ENCODE data around the gene KCNH8. TPM values are rescaled to one million over a fixed set of nuclear protein-coding genes. Genes with fewer than 3 reads are reported as not detected.

The KCNH8 gene
- total RNA-seq, 1 experiment from 2014 or later, result 3.7 TPM

- Histone ChIP-seq H3K23me2 (ENCODE audit: insufficient read length, low read depth, low read length, poor library complexity, severe bottlenecking) (peaks cover under 1% of the 10 kb centered on the region), H3K27ac (ENCODE audit: insufficient read length, low read depth, low read length) (peak overlapping the region; percentile 66), H2BK120ac (ENCODE audit: low read depth, low read length, poor library complexity, severe bottlenecking) (no peak overlapping the region), H4K5ac (ENCODE audit: insufficient read length, low read depth, low read length) (no peak overlapping the region), H3K14ac (ENCODE audit: insufficient read depth, low read length) (no peak overlapping the region), H4K91ac (ENCODE audit: insufficient read length, low read depth, low read length) (no peak overlapping the region), H3K4me2 (ENCODE audit: insufficient read depth, insufficient read length, low read length) (peak overlapping the region; percentile 6), H3K27me3 (ENCODE audit: insufficient read depth, low read length) (no peaks in the 10 kb centered on the region), H3T11ph (ENCODE audit: low read length) (no peak overlapping the region), H2BK20ac (ENCODE audit: low read depth, low read length, poor library complexity, severe bottlenecking) (no peak overlapping the region), H2AK5ac (ENCODE audit: insufficient read length, low read length) (no peak overlapping the region), H3K4ac (ENCODE audit: low read depth, low read length) (no peak overlapping the region), H2BK5ac (ENCODE audit: insufficient read length, low read length) (no peak overlapping the region), H2BK12ac (ENCODE audit: insufficient read length, low read depth, low read length) (no peak overlapping the region), H3K79me1 (ENCODE audit: insufficient read depth, low read depth, low read length, poor library complexity, severe bottlenecking) (no peaks in the 10 kb centered on the region), H3K79me2 (ENCODE audit: insufficient read depth, low read length) (no peaks in the 10 kb centered on the region), H2AFZ (ENCODE audit: low read length) (no peak overlapping the region), H3K23ac (ENCODE audit: insufficient read length, low read depth, low read length) (no peak overlapping the region), H3K9ac (ENCODE audit: extremely low read depth, insufficient read length, low read length) (no peak overlapping the region), H3K9me3 (ENCODE audit: control insufficient read depth, low read depth, low read length) (no peaks in the 10 kb centered on the region), H3K4me1 (ENCODE audit: insufficient read depth, low read length) (peaks cover 13% of the 10 kb centered on the region; the same call in 1 of the 2 replicates), H4K20me1 (ENCODE audit: control insufficient read depth, insufficient read depth, insufficient read length) (no peaks in the 10 kb centered on the region), H3K56ac (ENCODE audit: insufficient read length, low read depth, low read length) (no peak overlapping the region), H4K8ac (replicated peaks; ENCODE audit: insufficient read length, low read depth, low read length) (no peak overlapping the region), H2BK15ac (ENCODE audit: low read depth, low read length) (no peak overlapping the region), H3K18ac (ENCODE audit: insufficient read length, low read depth, low read length) (no peak overlapping the region)
- no CpG with 5 or more reads among the region's 4 CpGs for WGBS (ENCODE audit: extremely low coverage, insufficient read length, low lambda C conversion rate)
- H3K9me3 Mint-ChIP-seq, result no peaks in the 10 kb centered on the region; a peak in 1 of 5 replicates
- peaks cover 38 to 50% of the 10 kb centered on the region in 2 experiments for H3K4me1 Mint-ChIP-seq
- H3K27me3 Mint-ChIP-seq (ENCODE audit: low read depth), result no peaks in the 10 kb centered on the region
- H3K36me3 Mint-ChIP-seq (ENCODE audit: insufficient read depth in 1 of 3, low read depth in 3 of 3), result no peaks in the 10 kb centered on the region
- TF ChIP-seq, protein P1, sequence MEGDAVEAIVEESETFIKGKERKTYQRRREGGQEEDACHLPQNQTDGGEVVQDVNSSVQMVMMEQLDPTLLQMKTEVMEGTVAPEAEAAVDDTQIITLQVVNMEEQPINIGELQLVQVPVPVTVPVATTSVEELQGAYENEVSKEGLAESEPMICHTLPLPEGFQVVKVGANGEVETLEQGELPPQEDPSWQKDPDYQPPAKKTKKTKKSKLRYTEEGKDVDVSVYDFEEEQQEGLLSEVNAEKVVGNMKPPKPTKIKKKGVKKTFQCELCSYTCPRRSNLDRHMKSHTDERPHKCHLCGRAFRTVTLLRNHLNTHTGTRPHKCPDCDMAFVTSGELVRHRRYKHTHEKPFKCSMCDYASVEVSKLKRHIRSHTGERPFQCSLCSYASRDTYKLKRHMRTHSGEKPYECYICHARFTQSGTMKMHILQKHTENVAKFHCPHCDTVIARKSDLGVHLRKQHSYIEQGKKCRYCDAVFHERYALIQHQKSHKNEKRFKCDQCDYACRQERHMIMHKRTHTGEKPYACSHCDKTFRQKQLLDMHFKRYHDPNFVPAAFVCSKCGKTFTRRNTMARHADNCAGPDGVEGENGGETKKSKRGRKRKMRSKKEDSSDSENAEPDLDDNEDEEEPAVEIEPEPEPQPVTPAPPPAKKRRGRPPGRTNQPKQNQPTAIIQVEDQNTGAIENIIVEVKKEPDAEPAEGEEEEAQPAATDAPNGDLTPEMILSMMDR (conservative IDR thresholded peaks at IDR 0.05), result no peak
- H3K4me3 Mint-ChIP-seq, result peak overlapping the region in 1 of 2 experiments; percentile 27; a peak in 2 of 5 replicates
- peak overlapping the region; percentile 41 to 72 (median 69); a peak in 6 of 7 replicates for H3K27ac Mint-ChIP-seq
- peak; percentile 66 for DNase-seq
Measured at GRCh38 chr3:19267040-19267439, 118.7 kb downstream of the KCNH8 start.
